Trophoblast cell (in vitro differentiated cells and primary cell): ENCODE data around the gene SLC10A3.

Experiments
- DNase-seq, 2 donors: peaks; one replicate each; pipeline ENCODE4 v3.0.0-alpha.2; 2016
- H2AFZ ChIP-seq: 2 replicates; pipeline ENCODE4 v1.6.1; 2013; ENCODE audit warnings: low read length, moderate library complexity, mild to moderate bottlenecking; ENCODE audit not compliant: insufficient read depth, poor library complexity
- H2AK5ac ChIP-seq: 2 replicates; pipeline ENCODE4 v1.6.1; 2013; ENCODE audit warnings: mild to moderate bottlenecking, low read length
- H2BK120ac ChIP-seq: 2 replicates; pipeline ENCODE4 v1.6.1; 2013; ENCODE audit warnings: low read length, mild to moderate bottlenecking, moderate library complexity; ENCODE audit not compliant: insufficient read depth, poor library complexity
- H2BK12ac ChIP-seq: 2 replicates; pipeline ENCODE4 v1.6.1; 2013; ENCODE audit warnings: mild to moderate bottlenecking, low read length, moderate library complexity
- H2BK5ac ChIP-seq: 2 replicates; pipeline ENCODE4 v1.6.1; 2013; ENCODE audit warnings: low read length, low read depth, moderate library complexity, mild to moderate bottlenecking; ENCODE audit not compliant: poor library complexity
- H3K14ac ChIP-seq: 2 replicates; pipeline ENCODE4 v1.6.1; 2013; ENCODE audit warnings: mild to moderate bottlenecking, low read length
- H3K18ac ChIP-seq: 2 replicates; pipeline ENCODE4 v1.6.1; 2013; ENCODE audit warnings: mild to moderate bottlenecking, low read length
- H3K23ac ChIP-seq: 2 replicates; pipeline ENCODE4 v1.6.1; 2013; ENCODE audit warnings: low read length
- H3K27ac ChIP-seq: 2 replicates; pipeline ENCODE4 v1.5.1; 2013; ENCODE audit warnings: low read depth, mild to moderate bottlenecking, inconsistent platforms, low read length, moderate library complexity
- H3K27me3 ChIP-seq: 2 replicates; pipeline ENCODE4 v1.6.1; 2013; ENCODE audit warnings: inconsistent platforms, mild to moderate bottlenecking, low read length, moderate library complexity; ENCODE audit not compliant: insufficient read depth
- H3K36me3 ChIP-seq, 2 experiments: 1 replicate in 1 of 2; 2 replicates in 1 of 2; pipeline ENCODE4 v1.6.1; 2013; ENCODE audit warnings: low read length in 2 of 2, mild to moderate bottlenecking in 2 of 2, moderate library complexity in 1 of 2; ENCODE audit not compliant: insufficient read depth in 2 of 2, control insufficient read depth in 1 of 2
- H3K4ac ChIP-seq: 2 replicates; pipeline ENCODE4 v1.6.1; 2013; ENCODE audit warnings: low read depth, mild to moderate bottlenecking, low read length, moderate library complexity
- H3K4me1 ChIP-seq, 2 experiments: 1 replicate in 1 of 2; 2 replicates in 1 of 2; pipeline ENCODE4 v1.6.1; 2013; ENCODE audit warnings: low read length in 2 of 2, mild to moderate bottlenecking in 2 of 2, moderate library complexity in 1 of 2; ENCODE audit not compliant: insufficient read depth in 2 of 2, control insufficient read depth in 1 of 2
- H3K4me2 ChIP-seq: 2 replicates; pipeline ENCODE4 v1.6.1; 2013; ENCODE audit warnings: inconsistent platforms, mild to moderate bottlenecking, low read length, moderate library complexity
- H3K4me3 ChIP-seq: 2 replicates; pipeline ENCODE4 v1.5.1; 2013; ENCODE audit warnings: mild to moderate bottlenecking, low read depth, low read length, inconsistent platforms
- H3K79me1 ChIP-seq: one replicate; pipeline ENCODE4 v1.6.1; 2013; ENCODE audit warnings: low read length
- H3K79me2 ChIP-seq: 2 replicates; pipeline ENCODE4 v1.6.1; 2013; ENCODE audit warnings: low read length, mild to moderate bottlenecking; ENCODE audit not compliant: control insufficient read depth, insufficient read depth, poor library complexity
- H3K9ac ChIP-seq: 2 replicates; pipeline ENCODE4 v1.6.1; 2013; ENCODE audit warnings: mild to moderate bottlenecking, low read length
- H3K9me3 ChIP-seq: 2 replicates; pipeline ENCODE4 v1.6.1; 2013; ENCODE audit warnings: low read depth, mild to moderate bottlenecking, control low read depth, inconsistent platforms, low read length; ENCODE audit not compliant: insufficient read depth
- H4K12ac ChIP-seq: 2 replicates; pipeline ENCODE4 v1.6.1; 2013; ENCODE audit warnings: low read depth, mild to moderate bottlenecking, low read length, moderate library complexity
- H4K8ac ChIP-seq: 2 replicates; pipeline ENCODE4 v1.6.1; 2013; ENCODE audit warnings: low read depth, mild to moderate bottlenecking, low read length, moderate library complexity
- H4K91ac ChIP-seq: one replicate; pipeline ENCODE4 v1.6.1; 2013; ENCODE audit warnings: low read depth, mild to moderate bottlenecking, low read length, moderate library complexity
- WGBS: extraction: QIAGEN DNeasy Blood & Tissue Kit; methylation state at CpG from one replicate; pipeline ENCODE4 v1.1.7; 2013; ENCODE audit warnings: missing lambda C conversion rate; ENCODE audit not compliant: insufficient read length, insufficient coverage; ENCODE audit errors: extremely low coverage; 5-methylcytosine and 5-hydroxymethylcytosine counted together

SLC10A3 gene

DNA sequence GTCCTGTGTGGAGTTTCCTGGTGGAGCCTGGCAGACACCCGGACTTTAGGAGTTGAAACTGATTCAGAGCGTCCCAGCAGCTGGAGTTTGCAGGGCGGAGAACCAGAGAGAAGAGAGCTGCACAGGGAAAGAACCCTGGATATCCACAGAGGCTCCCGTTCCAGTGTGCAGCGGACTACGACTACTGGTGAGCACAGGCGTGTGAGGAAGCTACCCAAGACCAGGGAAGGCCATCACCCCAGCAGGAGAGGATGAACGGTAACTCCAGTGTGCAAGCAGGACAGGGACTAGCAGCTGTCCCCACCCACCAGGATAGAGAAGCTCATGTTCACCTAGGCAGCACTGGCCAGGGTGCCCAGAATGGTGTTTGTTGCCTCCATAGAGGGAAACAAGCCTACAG is 13.6 kb downstream of the SLC10A3 start:
- no peak overlapping the region for H2BK12ac ChIP-seq
- no peak overlapping the region for H3K4me3 ChIP-seq
- no peak overlapping the region for H4K12ac ChIP-seq
- no peaks in the 10 kb centered on the region for H3K27me3 ChIP-seq
- peaks cover 5% of the 10 kb centered on the region in 2 experiments for H3K4me1 ChIP-seq
- whole genome bisulfite sequencing, result no CpG with 5 or more reads among the region's 8 CpGs
- no peak overlapping the region for H4K91ac ChIP-seq
- no peak overlapping the region for H2AFZ ChIP-seq
- H2BK120ac ChIP-seq, result no peak overlapping the region
- H3K18ac ChIP-seq, result no peak overlapping the region
- H3K4ac ChIP-seq, result no peak overlapping the region
- H2AK5ac ChIP-seq, result no peak overlapping the region
- H3K9me3 ChIP-seq, result no peaks in the 10 kb centered on the region
- no peak overlapping the region for H3K14ac ChIP-seq
- peaks cover 5% of the 10 kb centered on the region for H3K79me1 ChIP-seq
- H3K23ac ChIP-seq, result no peak overlapping the region
- no peak overlapping the region for H3K9ac ChIP-seq
- no peak overlapping the region for H2BK5ac ChIP-seq
- no peak overlapping the region for H3K4me2 ChIP-seq
- H3K36me3 ChIP-seq, result peaks cover 20 to 23% of the 10 kb centered on the region in 2 experiments
- no peak overlapping the region for H3K27ac ChIP-seq
- H3K79me2 ChIP-seq, result no peaks in the 10 kb centered on the region
- H4K8ac ChIP-seq, result no peak overlapping the region
- DNase-seq, result no peak

- no CpG with 5 or more reads among the region's 7 CpGs for WGBS
- no peak overlapping the region for H3K9ac ChIP-seq
- peaks cover 0 to 3% of the 10 kb centered on the region in 2 experiments for H3K4me1 ChIP-seq
These were observed 16.7 kb downstream of the SLC10A3 start for GRCh38 chrX:154473683-154474082.

GRCh38 chrX:154472685-154473632 is 17.5 kb downstream of the SLC10A3 start:
- WGBS, result no CpG with 5 or more reads among the region's 28 CpGs
- Histone ChIP-seq H3K18ac (no peak overlapping the region), H3K4me1 (no peaks in the 10 kb centered on the region), H4K8ac (no peak overlapping the region), H3K4ac (no peak overlapping the region), H3K36me3 (peaks cover 59 to 62% of the 10 kb centered on the region in 2 experiments), H2AFZ (no peak overlapping the region), H3K9me3 (no peaks in the 10 kb centered on the region), H3K79me1 (no peaks in the 10 kb centered on the region), H3K79me2 (no peaks in the 10 kb centered on the region), H3K23ac (no peak overlapping the region), H3K27ac (no peak overlapping the region), H2BK12ac (no peak overlapping the region), H3K9ac (no peak overlapping the region), H2BK5ac (no peak overlapping the region), H3K27me3 (no peaks in the 10 kb centered on the region), H2BK120ac (no peak overlapping the region), H3K4me2 (no peak overlapping the region), H3K4me3 (no peak overlapping the region), H4K12ac (no peak overlapping the region), H3K14ac (no peak overlapping the region), H2AK5ac (no peak overlapping the region), H4K91ac (no peak overlapping the region)
- no peak for DNase-seq

More at GRCh38 chrX:154473683-154474082, 16.7 kb downstream of the SLC10A3 start:
- no peak overlapping the region for H4K8ac ChIP-seq
- no peak overlapping the region for H3K4ac ChIP-seq
- H2BK12ac ChIP-seq, result no peak overlapping the region
- H3K79me1 ChIP-seq, result no peaks in the 10 kb centered on the region
- no peak overlapping the region for H4K91ac ChIP-seq
- H2AK5ac ChIP-seq, result no peak overlapping the region
- H3K4me2 ChIP-seq, result no peak overlapping the region
- no peaks in the 10 kb centered on the region for H3K79me2 ChIP-seq
- no peak overlapping the region for H3K27ac ChIP-seq
- H2AFZ ChIP-seq, result no peak overlapping the region
- H3K14ac ChIP-seq, result no peak overlapping the region
- H3K18ac ChIP-seq, result no peak overlapping the region
- no peak for DNase-seq
- H3K36me3 ChIP-seq, result peaks cover 52 to 54% of the 10 kb centered on the region in 2 experiments
- no peak overlapping the region for H2BK5ac ChIP-seq
- no peak overlapping the region for H2BK120ac ChIP-seq
- no peaks in the 10 kb centered on the region for H3K27me3 ChIP-seq
- no peak overlapping the region for H3K4me3 ChIP-seq
- H3K9me3 ChIP-seq, result no peaks in the 10 kb centered on the region
- no peak overlapping the region for H4K12ac ChIP-seq
- no peak overlapping the region for H3K23ac ChIP-seq

- no peaks in the 10 kb centered on the region for H3K79me1 ChIP-seq
These were observed 18.4 kb downstream of the SLC10A3 start for GRCh38 chrX:154471839-154472684.

More at GRCh38 chrX:154471839-154472684, 18.4 kb downstream of the SLC10A3 start:
- no peak overlapping the region for H4K91ac ChIP-seq
- H3K18ac ChIP-seq, result no peak overlapping the region
- no peak overlapping the region for H3K9ac ChIP-seq
- no peak overlapping the region for H4K8ac ChIP-seq
- H4K12ac ChIP-seq, result no peak overlapping the region
- WGBS, result no CpG with 5 or more reads among the region's 23 CpGs
- H3K9me3 ChIP-seq, result no peaks in the 10 kb centered on the region
- no peak overlapping the region for H3K4ac ChIP-seq
- no peak overlapping the region for H2BK120ac ChIP-seq
- H3K27me3 ChIP-seq, result no peaks in the 10 kb centered on the region
- H3K79me2 ChIP-seq, result no peaks in the 10 kb centered on the region
- no peak overlapping the region for H2AFZ ChIP-seq
- H3K14ac ChIP-seq, result no peak overlapping the region
- no peak overlapping the region for H3K27ac ChIP-seq
- DNase-seq, result no peak
- no peak overlapping the region for H3K4me3 ChIP-seq
- no peak overlapping the region for H3K23ac ChIP-seq
- no peak overlapping the region for H2BK12ac ChIP-seq
- H2BK5ac ChIP-seq, result no peak overlapping the region
- H3K4me1 ChIP-seq, result no peaks in the 10 kb centered on the region
- H3K4me2 ChIP-seq, result no peak overlapping the region
- no peak overlapping the region for H2AK5ac ChIP-seq
- H3K36me3 ChIP-seq, result peaks cover 67 to 70% of the 10 kb centered on the region in 2 experiments
